ENCODE measurements around the gene GATD1.
A peak's percentile ranks its signal among the peaks of the same experiment; 100 is the strongest.

The GATD1 gene

DNA sequence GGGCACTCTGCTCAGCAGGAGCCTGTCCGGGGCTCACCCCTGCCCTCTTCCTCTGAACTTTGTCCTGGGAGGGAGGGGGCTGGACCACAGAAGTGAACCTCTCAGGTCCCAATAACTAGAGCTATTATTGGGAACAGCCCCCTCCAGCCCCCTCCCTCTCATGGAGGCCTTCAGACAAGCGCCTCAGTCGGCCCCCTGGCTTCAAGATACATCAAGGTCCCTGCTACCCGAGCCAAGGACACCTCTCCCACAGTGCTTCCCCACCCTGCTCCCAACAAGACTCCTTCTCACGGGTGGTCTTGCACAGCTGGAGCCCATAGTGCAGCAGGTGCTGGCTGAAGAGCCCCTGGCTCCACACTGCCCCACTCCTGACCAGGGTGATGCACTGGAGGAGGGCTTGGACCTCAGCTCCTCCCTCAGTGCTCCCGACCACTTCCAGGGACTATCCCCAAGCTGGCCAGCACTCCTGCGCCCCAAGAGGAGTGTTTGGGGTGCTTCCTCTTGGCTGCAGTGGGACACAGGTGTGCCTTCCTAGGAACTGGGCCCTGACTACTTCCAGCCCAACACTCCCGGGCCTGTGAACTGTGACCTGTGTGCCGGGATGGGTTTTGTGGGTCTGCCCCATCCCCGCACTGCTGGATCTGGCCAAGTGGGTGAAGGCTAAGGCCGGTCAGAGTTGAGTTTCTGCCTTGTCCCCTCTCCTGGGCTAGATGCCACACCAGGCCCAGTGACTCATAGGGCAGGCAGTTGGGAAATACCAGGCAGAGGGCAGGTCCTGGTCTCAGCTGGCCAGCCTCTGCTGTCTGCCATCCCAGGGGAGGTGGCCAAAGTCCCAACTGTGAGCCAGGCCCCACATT, 43.6 kb upstream of the GATD1 start:
- H3K4me3 ChIP-seq (ENCODE audit: low read length in 2 of 2), result peak overlapping the region; percentile 57 to 81
- peaks cover 0 to 8% of the 10 kb centered on the region in 2 donors for H3K36me3 ChIP-seq (ENCODE audit: control insufficient read depth in 2 of 2, insufficient read depth in 2 of 2, low read length in 2 of 2)
- H3K9me3 ChIP-seq (ENCODE audit: control insufficient read depth in 2 of 2, low read length in 2 of 2), result no peaks in the 10 kb centered on the region
- no peak overlapping the region for H3K27ac ChIP-seq (ENCODE audit: low read length)
- H3K4me1 ChIP-seq (ENCODE audit: control insufficient read depth, insufficient read depth, low read length), result peaks cover 34% of the 10 kb centered on the region
- H3K9ac ChIP-seq (ENCODE audit: low read length in 2 of 2), result peak overlapping the region; percentile 52 to 71
- H3K27me3 ChIP-seq (ENCODE audit: control insufficient read depth in 1 of 2, insufficient read depth in 2 of 2, low read length in 2 of 2), result peaks cover 9 to 14% of the 10 kb centered on the region in 2 donors

GRCh38 chr11:819943-820649, 42.8 kb upstream of the GATD1 start:
- H3K4me3 ChIP-seq (ENCODE audit: low read length in 2 of 2), result peak overlapping the region; percentile 57 to 81
- H3K9ac ChIP-seq (ENCODE audit: low read length in 2 of 2), result peak overlapping the region; percentile 52 to 71
- H3K27ac ChIP-seq (ENCODE audit: low read length), result peak overlapping the region; percentile 73
- peaks cover 34% of the 10 kb centered on the region for H3K4me1 ChIP-seq (ENCODE audit: control insufficient read depth, insufficient read depth, low read length)
- peaks cover 0 to 7% of the 10 kb centered on the region in 2 donors for H3K36me3 ChIP-seq (ENCODE audit: control insufficient read depth in 2 of 2, insufficient read depth in 2 of 2, low read length in 2 of 2)
- H3K9me3 ChIP-seq (ENCODE audit: control insufficient read depth in 2 of 2, low read length in 2 of 2), result no peaks in the 10 kb centered on the region
- H3K27me3 ChIP-seq (ENCODE audit: control insufficient read depth in 1 of 2, insufficient read depth in 2 of 2, low read length in 2 of 2), result peaks cover under 1 to 7% of the 10 kb centered on the region in 2 donors

- Histone ChIP-seq H3K9ac (ENCODE audit: low read length in 2 of 2) (peak overlapping the region; percentile 62 to 69), H3K27ac (ENCODE audit: low read length) (peak overlapping the region; percentile 73), H3K9me3 (ENCODE audit: control insufficient read depth in 2 of 2, low read length in 2 of 2) (no peaks in the 10 kb centered on the region), H3K4me3 (ENCODE audit: low read length in 2 of 2) (peak overlapping the region; percentile 57 to 81), H3K27me3 (ENCODE audit: control insufficient read depth in 1 of 2, insufficient read depth in 2 of 2, low read length in 2 of 2) (no peaks in the 10 kb centered on the region), H3K36me3 (ENCODE audit: control insufficient read depth in 2 of 2, insufficient read depth in 2 of 2, low read length in 2 of 2) (peaks cover 0 to under 1% of the 10 kb centered on the region in 2 donors), H3K4me1 (ENCODE audit: control insufficient read depth, insufficient read depth, low read length) (peaks cover 34% of the 10 kb centered on the region)
Measured at GRCh38 chr11:819129-819931, 42.0 kb upstream of the GATD1 start.

- peak within 1 kb of the TSS; percentile 62 to 69 for H3K9ac ChIP-seq (ENCODE audit: low read length in 2 of 2)
- H3K4me1 ChIP-seq (ENCODE audit: control insufficient read depth, insufficient read depth, low read length), result peaks cover 34% of the 10 kb centered on the region
- H3K36me3 ChIP-seq (ENCODE audit: control insufficient read depth in 2 of 2, insufficient read depth in 2 of 2, low read length in 2 of 2), result peaks cover 0 to 2% of the 10 kb centered on the region in 2 donors
- H3K4me3 ChIP-seq (ENCODE audit: low read length in 2 of 2), result peak within 1 kb of the TSS; percentile 57 to 81
- H3K27me3 ChIP-seq (ENCODE audit: control insufficient read depth in 1 of 2, insufficient read depth in 2 of 2, low read length in 2 of 2), result no peaks in the 10 kb centered on the region
- no peaks in the 10 kb centered on the region for H3K9me3 ChIP-seq (ENCODE audit: control insufficient read depth in 2 of 2, low read length in 2 of 2)
- H3K27ac ChIP-seq (ENCODE audit: low read length), result peak within 1 kb of the TSS; percentile 73
Measured at GRCh38 chr11:818396-819128, 41.3 kb upstream of the GATD1 start, which contains the start of gene PNPLA2. PNPLA2 (plus strand) TSS chr11:818914; CDS start chr11:819719, 805 bp downstream.

GRCh38 chr11:816433-816779, 39.1 kb upstream of the GATD1 start:
- Histone ChIP-seq H3K9me3 (ENCODE audit: control insufficient read depth in 2 of 2, low read length in 2 of 2) (no peaks in the 10 kb centered on the region), H3K27ac (ENCODE audit: low read length) (no peak overlapping the region), H3K4me1 (ENCODE audit: control insufficient read depth, insufficient read depth, low read length) (peaks cover 28% of the 10 kb centered on the region), H3K4me3 (ENCODE audit: low read length in 2 of 2) (no peak overlapping the region), H3K36me3 (ENCODE audit: control insufficient read depth in 2 of 2, insufficient read depth in 2 of 2, low read length in 2 of 2) (peaks cover 19 to 21% of the 10 kb centered on the region in 2 donors), H3K9ac (ENCODE audit: low read length in 2 of 2) (no peak overlapping the region), H3K27me3 (ENCODE audit: control insufficient read depth in 1 of 2, insufficient read depth in 2 of 2, low read length in 2 of 2) (no peaks in the 10 kb centered on the region)

- H3K9me3 ChIP-seq (ENCODE audit: control insufficient read depth in 2 of 2, low read length in 2 of 2), result no peaks in the 10 kb centered on the region
- H3K27ac ChIP-seq (ENCODE audit: low read length), result no peak overlapping the region
- H3K36me3 ChIP-seq (ENCODE audit: control insufficient read depth in 2 of 2, insufficient read depth in 2 of 2, low read length in 2 of 2), result peaks cover 21 to 23% of the 10 kb centered on the region in 2 donors
- H3K4me3 ChIP-seq (ENCODE audit: low read length in 2 of 2), result no peak overlapping the region
- H3K27me3 ChIP-seq (ENCODE audit: control insufficient read depth in 1 of 2, insufficient read depth in 2 of 2, low read length in 2 of 2), result no peaks in the 10 kb centered on the region
- peaks cover 28% of the 10 kb centered on the region for H3K4me1 ChIP-seq (ENCODE audit: control insufficient read depth, insufficient read depth, low read length)
- H3K9ac ChIP-seq (ENCODE audit: low read length in 2 of 2), result no peak overlapping the region
Measured at GRCh38 chr11:815675-816432, 38.6 kb upstream of the GATD1 start.

GRCh38 chr11:813456-814096, 36.3 kb upstream of the GATD1 start:
- peaks cover 27% of the 10 kb centered on the region for H3K4me1 ChIP-seq (ENCODE audit: control insufficient read depth, insufficient read depth, low read length)

DNA sequence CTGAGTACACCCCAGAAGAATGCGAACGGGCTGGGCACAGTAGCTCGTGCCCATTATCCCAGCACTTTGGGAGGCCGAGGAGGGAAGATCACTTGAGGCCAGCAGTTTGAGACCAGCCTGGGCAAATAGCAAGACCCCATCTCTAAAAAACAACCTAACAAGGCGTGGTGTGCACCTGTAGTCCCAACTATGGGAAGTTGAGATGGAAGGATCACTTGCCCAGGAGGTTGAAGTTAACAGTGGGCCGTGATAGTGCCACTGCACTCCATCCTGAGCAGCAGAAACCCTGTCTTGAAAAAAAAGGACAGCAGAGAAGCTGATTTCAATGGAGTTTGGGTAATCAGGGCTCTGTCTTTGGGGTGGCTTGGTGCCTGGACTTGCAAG, 35.8 kb upstream of the GATD1 start:
- peaks cover 26% of the 10 kb centered on the region for H3K4me1 ChIP-seq (ENCODE audit: control insufficient read depth, insufficient read depth, low read length)
- peaks cover 21 to 23% of the 10 kb centered on the region in 2 donors for H3K36me3 ChIP-seq (ENCODE audit: control insufficient read depth in 2 of 2, insufficient read depth in 2 of 2, low read length in 2 of 2)
- H3K27me3 ChIP-seq (ENCODE audit: control insufficient read depth in 1 of 2, insufficient read depth in 2 of 2, low read length in 2 of 2), result no peaks in the 10 kb centered on the region
- H3K4me3 ChIP-seq (ENCODE audit: low read length in 2 of 2), result no peak overlapping the region
- H3K27ac ChIP-seq (ENCODE audit: low read length), result no peak overlapping the region
- no peaks in the 10 kb centered on the region for H3K9me3 ChIP-seq (ENCODE audit: control insufficient read depth in 2 of 2, low read length in 2 of 2)
- H3K9ac ChIP-seq (ENCODE audit: low read length in 2 of 2), result no peak overlapping the region

More at GRCh38 chr11:813456-814096, 36.3 kb upstream of the GATD1 start:
- no peak overlapping the region for H3K27ac ChIP-seq (ENCODE audit: low read length)
- H3K9ac ChIP-seq (ENCODE audit: low read length in 2 of 2), result no peak overlapping the region
- no peaks in the 10 kb centered on the region for H3K9me3 ChIP-seq (ENCODE audit: control insufficient read depth in 2 of 2, low read length in 2 of 2)
- no peaks in the 10 kb centered on the region for H3K27me3 ChIP-seq (ENCODE audit: control insufficient read depth in 1 of 2, insufficient read depth in 2 of 2, low read length in 2 of 2)
- H3K4me3 ChIP-seq (ENCODE audit: low read length in 2 of 2), result no peak overlapping the region
- H3K36me3 ChIP-seq (ENCODE audit: control insufficient read depth in 2 of 2, insufficient read depth in 2 of 2, low read length in 2 of 2), result peaks cover 21 to 23% of the 10 kb centered on the region in 2 donors

- peaks cover 26% of the 10 kb centered on the region for H3K4me1 ChIP-seq (ENCODE audit: control insufficient read depth, insufficient read depth, low read length)
- H3K9me3 ChIP-seq (ENCODE audit: control insufficient read depth in 2 of 2, low read length in 2 of 2), result no peaks in the 10 kb centered on the region
- H3K9ac ChIP-seq (ENCODE audit: low read length in 2 of 2), result no peak overlapping the region
- no peaks in the 10 kb centered on the region for H3K27me3 ChIP-seq (ENCODE audit: control insufficient read depth in 1 of 2, insufficient read depth in 2 of 2, low read length in 2 of 2)
- H3K4me3 ChIP-seq (ENCODE audit: low read length in 2 of 2), result no peak overlapping the region
- peaks cover 21 to 23% of the 10 kb centered on the region in 2 donors for H3K36me3 ChIP-seq (ENCODE audit: control insufficient read depth in 2 of 2, insufficient read depth in 2 of 2, low read length in 2 of 2)
- H3K27ac ChIP-seq (ENCODE audit: low read length), result no peak overlapping the region
Measured at GRCh38 chr11:812390-812789, 35.1 kb upstream of the GATD1 start.

All from stomach smooth muscle (tissue), 2 donors.